Breast epithelium (tissue), 3 donors: ENCODE measurements around the gene PXYLP1.

ENCODE experiments used
- POLR2A ChIP-seq: fragments of 450-650 bp; IDR thresholded peaks from one replicate; pipeline ENCODE4 v1.6.1; 2016; ENCODE audit warnings: antibody characterized with exemption, mild to moderate bottlenecking, moderate library complexity
- POLR2AphosphoS5 ChIP-seq, 3 donors: sonication (generic); formaldehyde crosslinking; IDR thresholded peaks; one replicate each; pipeline ENCODE4 v1.6.1; 2017; ENCODE audit warnings: antibody characterized with exemption in 3 of 3
- TF ChIP-seq, protein P1 (sequence below), 3 donors: fragments of 450-650 bp; IDR thresholded peaks; one replicate each; pipeline ENCODE4 v1.5.1; 2016 to 2017; ENCODE audit warnings: antibody characterized with exemption in 3 of 3, mild to moderate bottlenecking in 3 of 3, moderate library complexity in 3 of 3

GRCh38 chr3:141227752-141228151, 3.9 kb upstream of the PXYLP1 start:
- TF ChIP-seq POLR2A (no peak), POLR2AphosphoS5 (IDR thresholded peaks at IDR 0.05) (no peak)
- TF ChIP-seq, protein P1, sequence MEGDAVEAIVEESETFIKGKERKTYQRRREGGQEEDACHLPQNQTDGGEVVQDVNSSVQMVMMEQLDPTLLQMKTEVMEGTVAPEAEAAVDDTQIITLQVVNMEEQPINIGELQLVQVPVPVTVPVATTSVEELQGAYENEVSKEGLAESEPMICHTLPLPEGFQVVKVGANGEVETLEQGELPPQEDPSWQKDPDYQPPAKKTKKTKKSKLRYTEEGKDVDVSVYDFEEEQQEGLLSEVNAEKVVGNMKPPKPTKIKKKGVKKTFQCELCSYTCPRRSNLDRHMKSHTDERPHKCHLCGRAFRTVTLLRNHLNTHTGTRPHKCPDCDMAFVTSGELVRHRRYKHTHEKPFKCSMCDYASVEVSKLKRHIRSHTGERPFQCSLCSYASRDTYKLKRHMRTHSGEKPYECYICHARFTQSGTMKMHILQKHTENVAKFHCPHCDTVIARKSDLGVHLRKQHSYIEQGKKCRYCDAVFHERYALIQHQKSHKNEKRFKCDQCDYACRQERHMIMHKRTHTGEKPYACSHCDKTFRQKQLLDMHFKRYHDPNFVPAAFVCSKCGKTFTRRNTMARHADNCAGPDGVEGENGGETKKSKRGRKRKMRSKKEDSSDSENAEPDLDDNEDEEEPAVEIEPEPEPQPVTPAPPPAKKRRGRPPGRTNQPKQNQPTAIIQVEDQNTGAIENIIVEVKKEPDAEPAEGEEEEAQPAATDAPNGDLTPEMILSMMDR (IDR thresholded peaks at IDR 0.05), result no peak
